WTC11 (cell line): ENCODE data around the gene GRIK2. TPM values are rescaled to one million over a fixed set of nuclear protein-coding genes. Genes with fewer than 3 reads are reported as not detected.

ENCODE experiments used
- ATAC-seq: fragments of 200-7000 bp; cut with Tn5 transposase; 2 replicates; pipeline ENCODE4 v1.10.0; 2021; ENCODE audit warnings: mild to moderate bottlenecking, moderate library complexity
- CTCF ChIA-PET: fragments of 300-600 bp; sonication (Branson Sonifier 250); formaldehyde crosslinking; loops from one replicate; lab custom pipeline; 2021; ENCODE audit warnings: antibody characterized with exemption; lab: Charles Lee
- POLR2A ChIA-PET: fragments of 350-600 bp; sonication (Branson Sonifier 250); formaldehyde crosslinking; loops from one replicate; lab custom pipeline; 2021; ENCODE audit warnings: antibody characterized with exemption; lab: Charles Lee
- DNase-seq: peaks from one replicate; pipeline ENCODE4 v3.0.0; 2021; ENCODE audit warnings: low spot score
- H3K27ac Mint-ChIP-seq: 2 replicates; pipeline ENCODE4 v1.8.0; 2021; ENCODE audit warnings: mixed read lengths
- H3K27me3 Mint-ChIP-seq: 2 replicates; pipeline ENCODE4 v1.8.0; 2021; ENCODE audit warnings: low read depth, mild to moderate bottlenecking, moderate library complexity, mixed read lengths
- H3K36me3 Mint-ChIP-seq: 2 replicates; pipeline ENCODE4 v1.8.0; 2021; ENCODE audit warnings: mixed read lengths
- H3K4me1 Mint-ChIP-seq: 2 replicates; pipeline ENCODE4 v1.8.0; 2022; ENCODE audit warnings: mixed read lengths
- H3K4me3 Mint-ChIP-seq: 2 replicates; pipeline ENCODE4 v1.8.0; 2021; ENCODE audit warnings: mild to moderate bottlenecking, moderate library complexity, mixed read lengths
- H3K9me3 Mint-ChIP-seq: 2 replicates; pipeline ENCODE4 v1.8.0; 2021; ENCODE audit warnings: mixed read lengths
- ELF4 ChIP-seq: sonication (generic); formaldehyde crosslinking; IDR thresholded peaks from 2 replicates; pipeline ENCODE4 v1.8.1; 2022; ENCODE audit warnings: low read depth, mild to moderate bottlenecking, moderate library complexity, missing genetic modification reagents
- EMX1 ChIP-seq: fragments of 250-450 bp; sonication (Bioruptor Pico); IDR thresholded peaks from 2 replicates; pipeline ENCODE4 v1.8.0; 2021; ENCODE audit warnings: mild to moderate bottlenecking
- ESRRA ChIP-seq: sonication (generic); formaldehyde crosslinking; IDR thresholded peaks from 2 replicates; pipeline ENCODE4 v1.8.1; 2022; ENCODE audit warnings: mild to moderate bottlenecking, missing genetic modification reagents, borderline replicate concordance
- FOXP1 ChIP-seq: sonication (generic); formaldehyde crosslinking; IDR thresholded peaks from 2 replicates; pipeline ENCODE4 v1.8.0; 2022; ENCODE audit warnings: missing genetic modification reagents, mild to moderate bottlenecking, moderate library complexity, borderline replicate concordance
- GRHL2 ChIP-seq: fragments of 250-450 bp; sonication (Bioruptor Pico); IDR thresholded peaks from 2 replicates; pipeline ENCODE4 v1.8.0; 2022; ENCODE audit warnings: mild to moderate bottlenecking, moderate library complexity; ENCODE audit not compliant: insufficient replicate concordance, severe bottlenecking
- GTF2I ChIP-seq: fragments of 250-450 bp; sonication (Bioruptor Pico); conservative IDR thresholded peaks from 2 replicates; pipeline ENCODE4 v1.4.0; 2021; ENCODE audit warnings: mild to moderate bottlenecking
- JAZF1 ChIP-seq: fragments of 250-450 bp; sonication (Bioruptor Pico); IDR thresholded peaks from 2 replicates; pipeline ENCODE4 v1.9.0; 2021; ENCODE audit warnings: moderate library complexity, mild to moderate bottlenecking, inconsistent platforms
- JUN ChIP-seq: sonication (generic); formaldehyde crosslinking; IDR thresholded peaks from 2 replicates; pipeline ENCODE4 v1.8.0; 2023; ENCODE audit warnings: mild to moderate bottlenecking, missing genetic modification reagents
- RORB ChIP-seq: fragments of 250-450 bp; sonication (Bioruptor Pico); IDR thresholded peaks from 2 replicates; pipeline ENCODE4 v1.9.0; 2021; ENCODE audit warnings: mild to moderate bottlenecking
- SMAD4 ChIP-seq: sonication (generic); formaldehyde crosslinking; IDR thresholded peaks from 2 replicates; pipeline ENCODE4 v1.8.0; 2022; ENCODE audit warnings: mild to moderate bottlenecking, missing genetic modification reagents
- SP1 ChIP-seq: sonication (generic); formaldehyde crosslinking; conservative IDR thresholded peaks from 2 replicates; pipeline ENCODE4 v1.8.1; 2022; ENCODE audit warnings: missing genetic modification reagents
- ZNF219 ChIP-seq: sonication (generic); formaldehyde crosslinking; IDR thresholded peaks from 2 replicates; pipeline ENCODE4 v1.8.0; 2023; ENCODE audit warnings: missing genetic modification reagents, mild to moderate bottlenecking, borderline replicate concordance
- ZNF232 ChIP-seq: sonication (generic); formaldehyde crosslinking; IDR thresholded peaks from 2 replicates; pipeline ENCODE4 v1.8.0; 2022; ENCODE audit warnings: mild to moderate bottlenecking, missing genetic modification reagents
- ZNF317 ChIP-seq: sonication (generic); formaldehyde crosslinking; IDR thresholded peaks from 2 replicates; pipeline ENCODE4 v1.8.1; 2023; ENCODE audit warnings: low read depth, mild to moderate bottlenecking, moderate library complexity, missing genetic modification reagents, borderline replicate concordance
- ZNF396 ChIP-seq: fragments of 250-450 bp; sonication (Bioruptor Pico); IDR thresholded peaks from 2 replicates; pipeline ENCODE4 v1.8.0; 2021; ENCODE audit warnings: mild to moderate bottlenecking, moderate library complexity, borderline replicate concordance
- total RNA-seq: library from RNA; stranded (reverse); gene quantifications from 3 replicates; pipeline ENCODE4 v1.2.3, GENCODE V29; 2021
- TF ChIP-seq, protein P1 (sequence below): sonication (generic); formaldehyde crosslinking; IDR thresholded peaks from 2 replicates; pipeline ENCODE4 v1.8.0; 2022; ENCODE audit warnings: mild to moderate bottlenecking, missing genetic modification reagents
- TF ChIP-seq, protein P2 (sequence below): fragments of 250-450 bp; sonication (Bioruptor Pico); IDR thresholded peaks from 2 replicates; pipeline ENCODE4 v1.9.0; 2021; ENCODE audit warnings: mild to moderate bottlenecking
- TF ChIP-seq, protein P3 (sequence below): sonication (generic); formaldehyde crosslinking; conservative IDR thresholded peaks from 2 replicates; pipeline ENCODE4 v1.8.1; 2022; ENCODE audit warnings: mild to moderate bottlenecking, missing genetic modification reagents
- TF ChIP-seq, protein P4 (sequence below): fragments of 250-450 bp; sonication (Bioruptor Pico); IDR thresholded peaks from 2 replicates; pipeline ENCODE4 v1.9.0; 2021; ENCODE audit warnings: moderate library complexity, mild to moderate bottlenecking, inconsistent platforms, borderline replicate concordance
- TF ChIP-seq, protein P5 (sequence below): sonication (generic); formaldehyde crosslinking; conservative IDR thresholded peaks from 2 replicates; pipeline ENCODE4 v1.8.1; 2023; ENCODE audit warnings: mild to moderate bottlenecking, low read depth, missing genetic modification reagents, moderate library complexity
- TF ChIP-seq, protein P6 (sequence below): sonication (generic); formaldehyde crosslinking; IDR thresholded peaks from 2 replicates; pipeline ENCODE4 v1.8.1; 2022; ENCODE audit warnings: low read depth, mild to moderate bottlenecking, moderate library complexity, missing genetic modification reagents, borderline replicate concordance

The GRIK2 gene
- total RNA-seq, 1 experiment from 2014 or later, result 2.7 TPM

DNA sequence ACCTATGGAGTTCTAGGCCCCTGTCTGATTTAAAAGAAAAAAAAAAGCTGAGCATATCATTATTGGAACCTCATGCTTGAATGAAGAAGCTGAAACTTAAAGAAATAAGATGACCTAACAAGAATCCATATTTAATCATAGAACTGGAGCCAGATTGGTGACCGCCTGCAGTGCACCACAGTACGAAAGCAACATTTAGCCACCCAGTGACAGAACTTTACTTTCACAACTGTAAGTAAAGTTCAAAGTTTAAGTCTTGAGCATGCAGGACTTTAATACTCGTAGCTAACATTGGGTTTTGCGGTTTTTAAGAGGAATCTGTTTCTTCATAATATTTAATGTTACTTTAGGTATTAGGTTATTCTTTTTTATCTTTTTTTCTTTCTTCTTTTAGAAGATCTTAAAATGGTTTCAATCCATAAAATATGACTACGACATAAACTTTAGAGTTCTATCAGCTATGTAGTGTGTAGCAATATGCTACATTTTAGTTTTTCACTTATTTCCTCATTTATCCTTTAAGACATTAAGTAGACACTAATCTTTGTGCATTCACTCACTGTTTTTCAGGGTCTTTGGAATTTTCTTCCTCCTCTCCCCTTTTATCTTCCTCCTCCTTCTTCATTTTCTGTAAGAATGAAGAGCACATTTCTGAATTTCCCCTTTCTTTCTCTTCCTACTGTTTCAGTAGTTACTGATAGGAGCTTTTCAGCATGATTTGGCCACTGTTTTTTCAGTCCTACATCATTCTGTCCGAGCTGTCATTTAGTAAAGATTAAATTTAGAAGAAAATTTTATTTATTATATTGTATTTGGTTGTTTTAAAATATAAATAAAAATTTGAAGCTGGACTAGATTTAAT lies 514.1 kb downstream of the GRIK2 start:
- Mint-ChIP-seq H3K27ac (no peak overlapping the region), H3K9me3 (no peaks in the 10 kb centered on the region), H3K27me3 (no peaks in the 10 kb centered on the region), H3K4me1 (peaks cover 4% of the 10 kb centered on the region), H3K36me3 (no peaks in the 10 kb centered on the region), H3K4me3 (no peak overlapping the region)
- ChIA-PET CTCF (no interaction called here), POLR2A (no interaction called here)
- ATAC-seq (no peak), DNase-seq (no peak)
- TF ChIP-seq, protein P1, sequence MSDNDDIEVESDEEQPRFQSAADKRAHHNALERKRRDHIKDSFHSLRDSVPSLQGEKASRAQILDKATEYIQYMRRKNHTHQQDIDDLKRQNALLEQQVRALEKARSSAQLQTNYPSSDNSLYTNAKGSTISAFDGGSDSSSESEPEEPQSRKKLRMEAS (CRISPR knock-in tag), result no peak
- TF ChIP-seq GTF2I (CRISPR knock-in tag), result no peak
- TF ChIP-seq, protein P2, sequence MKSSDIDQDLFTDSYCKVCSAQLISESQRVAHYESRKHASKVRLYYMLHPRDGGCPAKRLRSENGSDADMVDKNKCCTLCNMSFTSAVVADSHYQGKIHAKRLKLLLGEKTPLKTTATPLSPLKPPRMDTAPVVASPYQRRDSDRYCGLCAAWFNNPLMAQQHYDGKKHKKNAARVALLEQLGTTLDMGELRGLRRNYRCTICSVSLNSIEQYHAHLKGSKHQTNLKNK (CRISPR knock-in tag), result no peak

DNA sequence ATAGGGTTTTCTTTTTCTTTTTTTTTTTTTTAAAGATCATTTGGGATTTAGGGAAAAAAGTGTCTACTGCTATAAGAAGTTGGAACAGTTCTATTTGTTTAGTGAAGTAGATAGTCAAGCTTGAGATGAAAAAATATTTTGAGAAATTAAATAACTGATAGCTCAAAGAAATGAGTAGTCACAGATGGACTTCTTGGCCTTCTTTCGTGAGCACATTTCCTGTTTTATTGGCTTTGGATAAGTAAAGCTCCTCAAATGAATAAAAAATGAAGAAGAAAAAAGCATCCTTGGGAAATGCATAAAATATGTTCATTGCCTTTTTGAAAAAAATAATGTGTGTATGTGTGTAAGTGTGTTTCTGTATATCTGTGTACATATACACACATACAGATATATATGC lies 515.9 kb downstream of the GRIK2 start:
- POLR2A ChIA-PET, result no interaction called here
- Mint-ChIP-seq H3K36me3 (no peaks in the 10 kb centered on the region), H3K27ac (no peak overlapping the region), H3K4me3 (no peak overlapping the region), H3K9me3 (no peaks in the 10 kb centered on the region)
- no peak for ATAC-seq
- no peak for TF ChIP-seq JUN (CRISPR knock-in tag)
- TF ChIP-seq, protein P3, sequence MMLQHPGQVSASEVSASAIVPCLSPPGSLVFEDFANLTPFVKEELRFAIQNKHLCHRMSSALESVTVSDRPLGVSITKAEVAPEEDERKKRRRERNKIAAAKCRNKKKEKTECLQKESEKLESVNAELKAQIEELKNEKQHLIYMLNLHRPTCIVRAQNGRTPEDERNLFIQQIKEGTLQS (CRISPR knock-in tag), result no peak
- no peak for TF ChIP-seq GRHL2 (CRISPR knock-in tag)
- no peak for TF ChIP-seq ESRRA
- TF ChIP-seq JAZF1 (CRISPR knock-in tag), result no peak
- TF ChIP-seq SMAD4 (CRISPR knock-in tag), result no peak
- TF ChIP-seq, protein P4, sequence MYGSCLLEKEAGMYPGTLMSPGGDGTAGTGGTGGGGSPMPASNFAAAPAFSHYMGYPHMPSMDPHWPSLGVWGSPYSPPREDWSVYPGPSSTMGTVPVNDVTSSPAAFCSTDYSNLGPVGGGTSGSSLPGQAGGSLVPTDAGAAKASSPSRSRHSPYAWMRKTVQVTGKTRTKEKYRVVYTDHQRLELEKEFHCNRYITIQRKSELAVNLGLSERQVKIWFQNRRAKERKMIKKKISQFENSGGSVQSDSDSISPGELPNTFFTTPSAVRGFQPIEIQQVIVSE (CRISPR knock-in tag), result no peak
- no peak for TF ChIP-seq ELF4 (CRISPR knock-in tag)
- no peak for TF ChIP-seq ZNF317 (CRISPR knock-in tag)
- TF ChIP-seq SP1, result no peak
- no peak for TF ChIP-seq ZNF232 (CRISPR knock-in tag)
- TF ChIP-seq RORB (CRISPR knock-in tag), result no peak
- TF ChIP-seq, protein P5, sequence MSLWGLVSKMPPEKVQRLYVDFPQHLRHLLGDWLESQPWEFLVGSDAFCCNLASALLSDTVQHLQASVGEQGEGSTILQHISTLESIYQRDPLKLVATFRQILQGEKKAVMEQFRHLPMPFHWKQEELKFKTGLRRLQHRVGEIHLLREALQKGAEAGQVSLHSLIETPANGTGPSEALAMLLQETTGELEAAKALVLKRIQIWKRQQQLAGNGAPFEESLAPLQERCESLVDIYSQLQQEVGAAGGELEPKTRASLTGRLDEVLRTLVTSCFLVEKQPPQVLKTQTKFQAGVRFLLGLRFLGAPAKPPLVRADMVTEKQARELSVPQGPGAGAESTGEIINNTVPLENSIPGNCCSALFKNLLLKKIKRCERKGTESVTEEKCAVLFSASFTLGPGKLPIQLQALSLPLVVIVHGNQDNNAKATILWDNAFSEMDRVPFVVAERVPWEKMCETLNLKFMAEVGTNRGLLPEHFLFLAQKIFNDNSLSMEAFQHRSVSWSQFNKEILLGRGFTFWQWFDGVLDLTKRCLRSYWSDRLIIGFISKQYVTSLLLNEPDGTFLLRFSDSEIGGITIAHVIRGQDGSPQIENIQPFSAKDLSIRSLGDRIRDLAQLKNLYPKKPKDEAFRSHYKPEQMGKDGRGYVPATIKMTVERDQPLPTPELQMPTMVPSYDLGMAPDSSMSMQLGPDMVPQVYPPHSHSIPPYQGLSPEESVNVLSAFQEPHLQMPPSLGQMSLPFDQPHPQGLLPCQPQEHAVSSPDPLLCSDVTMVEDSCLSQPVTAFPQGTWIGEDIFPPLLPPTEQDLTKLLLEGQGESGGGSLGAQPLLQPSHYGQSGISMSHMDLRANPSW (CRISPR knock-in tag), result no peak
- no peak for TF ChIP-seq ZNF396
- no peak for TF ChIP-seq ZNF219
- TF ChIP-seq, protein P6, sequence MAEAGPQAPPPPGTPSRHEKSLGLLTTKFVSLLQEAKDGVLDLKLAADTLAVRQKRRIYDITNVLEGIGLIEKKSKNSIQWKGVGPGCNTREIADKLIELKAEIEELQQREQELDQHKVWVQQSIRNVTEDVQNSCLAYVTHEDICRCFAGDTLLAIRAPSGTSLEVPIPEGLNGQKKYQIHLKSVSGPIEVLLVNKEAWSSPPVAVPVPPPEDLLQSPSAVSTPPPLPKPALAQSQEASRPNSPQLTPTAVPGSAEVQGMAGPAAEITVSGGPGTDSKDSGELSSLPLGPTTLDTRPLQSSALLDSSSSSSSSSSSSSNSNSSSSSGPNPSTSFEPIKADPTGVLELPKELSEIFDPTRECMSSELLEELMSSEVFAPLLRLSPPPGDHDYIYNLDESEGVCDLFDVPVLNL (CRISPR knock-in tag), result no peak
- TF ChIP-seq EMX1 (CRISPR knock-in tag), result no peak
- no peak for TF ChIP-seq FOXP1 (CRISPR knock-in tag)
- TF ChIP-seq, all 79 proteins: peak for 0
- Mint-ChIP-seq H3K27me3 (no peaks in the 10 kb centered on the region), H3K4me1 (peaks cover 4% of the 10 kb centered on the region)
- CTCF ChIA-PET, result interaction anchor here (0.6 kb wide), 1 partner anchor 15 kb away, joined by 3 read pairs; no protein-coding TSS in a partner anchor
- no peak for DNase-seq
